Endodermal cell (in vitro differentiated cells): ENCODE measurements around the gene SMURF1. TPM values are rescaled to one million over a fixed set of nuclear protein-coding genes. Genes with fewer than 3 reads are reported as not detected.

Source experiments
- DNase-seq: peaks from one replicate; pipeline ENCODE4 v3.0.0-alpha.2; 2017
- H3K27ac ChIP-seq: 2 replicates; pipeline ENCODE4 v1.5.1; 2013; ENCODE audit warnings: mild to moderate bottlenecking, low read depth, low read length, moderate library complexity
- H3K27me3 ChIP-seq: 2 replicates; pipeline ENCODE4 v1.6.1; 2013; ENCODE audit warnings: mild to moderate bottlenecking, low read length, moderate library complexity; ENCODE audit not compliant: insufficient read depth, control insufficient read depth, poor library complexity, severe bottlenecking
- H3K36me3 ChIP-seq: 2 replicates; pipeline ENCODE4 v1.7.0; 2013; ENCODE audit warnings: mild to moderate bottlenecking, low read length, moderate library complexity; ENCODE audit not compliant: control insufficient read depth, insufficient read depth
- H3K4me1 ChIP-seq: one replicate; pipeline ENCODE4 v1.7.0; 2013; ENCODE audit warnings: low read length; ENCODE audit not compliant: control insufficient read depth, insufficient read depth
- H3K4me3 ChIP-seq: 2 replicates; pipeline ENCODE4 v1.5.1; 2013; ENCODE audit warnings: mild to moderate bottlenecking, low read length, moderate library complexity
- H3K9ac ChIP-seq: 2 replicates; pipeline ENCODE4 v1.6.1; 2013; ENCODE audit warnings: mild to moderate bottlenecking, low read length, moderate library complexity; ENCODE audit not compliant: poor library complexity, severe bottlenecking; ENCODE audit errors: extremely low read depth
- H3K9me3 ChIP-seq: 2 replicates; pipeline ENCODE4 v1.6.1; 2013; ENCODE audit warnings: mild to moderate bottlenecking, low read length, moderate library complexity; ENCODE audit not compliant: control insufficient read depth
- H3K27ac Mint-ChIP-seq: 2 replicates; pipeline ENCODE4 v1.8.0; 2020; ENCODE audit warnings: mixed read lengths
- H3K27me3 Mint-ChIP-seq: 2 replicates; pipeline ENCODE4 v1.8.0; 2021; ENCODE audit warnings: mild to moderate bottlenecking, mixed read lengths; ENCODE audit not compliant: insufficient read depth
- H3K36me3 Mint-ChIP-seq: 2 replicates; pipeline ENCODE4 v1.8.0; 2020; ENCODE audit warnings: low read depth, mixed read lengths
- H3K4me1 Mint-ChIP-seq: 2 replicates; pipeline ENCODE4 v1.8.0; 2020; ENCODE audit warnings: mixed read lengths
- H3K4me3 Mint-ChIP-seq: 2 replicates; pipeline ENCODE4 v1.8.0; 2020; ENCODE audit warnings: mild to moderate bottlenecking, moderate library complexity, mixed read lengths
- H3K9me3 Mint-ChIP-seq: 2 replicates; pipeline ENCODE4 v1.8.0; 2020; ENCODE audit warnings: mild to moderate bottlenecking, mixed read lengths
- CTCF ChIP-seq: fragments of 200-600 bp; sonication (generic); conservative IDR thresholded peaks from 2 replicates; pipeline ENCODE4 v1.5.0; 2021; ENCODE audit warnings: antibody characterized with exemption, mild to moderate bottlenecking
- WGBS, 2 experiments: methylation state at CpG; one replicate each; pipeline versions ENCODE4 v1.1.5 to v1.1.7; 2013; ENCODE audit warnings: missing lambda C conversion rate in 2 of 2, mixed read lengths in 1 of 2; ENCODE audit not compliant: insufficient coverage in 1 of 2, insufficient read length in 1 of 2; 5-methylcytosine and 5-hydroxymethylcytosine counted together
- total RNA-seq, 2 donors: library from RNA; stranded (reverse); fragmentation: NEBNext Ultra II Directional in 1 of 2; extraction: Animal tissue kit (Norgen Biotek cat#: 25700) in 1 of 2; gene quantifications; 2 replicates in 1 of 2; 3 replicates in 1 of 2; pipeline ENCODE4 v1.2.1, GENCODE V29; 2021

SMURF1 gene
- total RNA-seq, 2 donors from 2014 or later = 31.6 to 38.1 TPM

- no peaks in the 10 kb centered on the region for H3K4me1 Mint-ChIP-seq
- H3K4me3 Mint-ChIP-seq = no peak overlapping the region
- H3K27ac Mint-ChIP-seq = no peak overlapping the region
- Histone ChIP-seq H3K9ac (no peak overlapping the region), H3K27ac (no peak overlapping the region), H3K4me3 (no peak overlapping the region), H3K4me1 (no peaks in the 10 kb centered on the region), H3K9me3 (no peaks in the 10 kb centered on the region), H3K27me3 (no peaks in the 10 kb centered on the region), H3K36me3 (no peaks in the 10 kb centered on the region)
- H3K27me3 Mint-ChIP-seq = no peaks in the 10 kb centered on the region
- no peaks in the 10 kb centered on the region for H3K36me3 Mint-ChIP-seq
- no peak for DNase-seq
- H3K9me3 Mint-ChIP-seq = no peaks in the 10 kb centered on the region
- TF ChIP-seq CTCF = no peak
- 86 to 87% methylated on average over 7 of the region's 7 CpGs for WGBS, 2 experiments
Measured at GRCh38 chr7:99190359-99191009, 46.6 kb upstream of the SMURF1 start.

GRCh38 chr7:99189222-99189621 is 45.3 kb upstream of the SMURF1 start:
- H3K4me3 ChIP-seq = no peak overlapping the region
- TF ChIP-seq CTCF = no peak
- Mint-ChIP-seq H3K36me3 (no peaks in the 10 kb centered on the region), H3K9me3 (no peaks in the 10 kb centered on the region), H3K27me3 (no peaks in the 10 kb centered on the region), H3K27ac (no peak overlapping the region), H3K4me1 (no peaks in the 10 kb centered on the region), H3K4me3 (no peak overlapping the region)
- no peak overlapping the region for H3K9ac ChIP-seq
- 93 to 100% methylated on average over 1 of the region's 1 CpG for WGBS, 2 experiments
- no peaks in the 10 kb centered on the region for H3K36me3 ChIP-seq
- no peak for DNase-seq
- H3K27ac ChIP-seq = no peak overlapping the region
- no peaks in the 10 kb centered on the region for H3K27me3 ChIP-seq
- H3K9me3 ChIP-seq = no peaks in the 10 kb centered on the region
- no peaks in the 10 kb centered on the region for H3K4me1 ChIP-seq

GRCh38 chr7:99188221-99188620 is 44.3 kb upstream of the SMURF1 start:
- WGBS, 2 experiments = 95 to 96% methylated on average over 12 to 15 of the region's 15 CpGs
- no peak overlapping the region for H3K9ac ChIP-seq

More at GRCh38 chr7:99188221-99188620, 44.3 kb upstream of the SMURF1 start:
- Mint-ChIP-seq H3K4me3 (no peak overlapping the region), H3K9me3 (no peaks in the 10 kb centered on the region), H3K4me1 (no peaks in the 10 kb centered on the region), H3K27ac (no peak overlapping the region), H3K36me3 (no peaks in the 10 kb centered on the region), H3K27me3 (no peaks in the 10 kb centered on the region)
- no peak for TF ChIP-seq CTCF
- H3K36me3 ChIP-seq = no peaks in the 10 kb centered on the region
- no peak overlapping the region for H3K27ac ChIP-seq
- no peaks in the 10 kb centered on the region for H3K4me1 ChIP-seq
- H3K4me3 ChIP-seq = no peak overlapping the region
- DNase-seq = no peak
- H3K9me3 ChIP-seq = no peaks in the 10 kb centered on the region
- no peaks in the 10 kb centered on the region for H3K27me3 ChIP-seq
